Loucy (cell line): Measurements from ENCODE around the gene C15orf62.

Experiments used
- H2AFZ ChIP-seq: fragments of 200-600 bp; sonication (generic); 2 replicates; pipeline ENCODE4 v1.6.0; 2016; ENCODE audit warnings: antibody characterized with exemption, mild to moderate bottlenecking, low read length, moderate library complexity
- H3F3A ChIP-seq: fragments of 200-600 bp; 2 replicates; pipeline ENCODE4 v1.6.0; 2016; ENCODE audit warnings: antibody characterized with exemption, low read depth, mild to moderate bottlenecking
- H3K27me3 ChIP-seq: fragments of 200-600 bp; sonication (generic); 2 replicates; pipeline ENCODE4 v1.6.1; 2014; ENCODE audit warnings: low read length, mild to moderate bottlenecking; ENCODE audit not compliant: insufficient read depth, poor library complexity, severe bottlenecking
- H3K36me3 ChIP-seq: fragments of 200-600 bp; sonication (generic); 2 replicates; pipeline ENCODE4 v1.6.1; 2016; ENCODE audit warnings: low read length; ENCODE audit not compliant: insufficient read depth
- H3K4me1 ChIP-seq: fragments of 200-600 bp; sonication (generic); 2 replicates; pipeline ENCODE4 v1.5.1; 2014; ENCODE audit warnings: low read length, mild to moderate bottlenecking; ENCODE audit not compliant: insufficient read depth, poor library complexity, severe bottlenecking
- H3K4me2 ChIP-seq: fragments of 200-600 bp; sonication (generic); 2 replicates; pipeline ENCODE4 v1.6.0; 2014; ENCODE audit warnings: antibody characterized with exemption, low read length, low read depth, mild to moderate bottlenecking; ENCODE audit not compliant: poor library complexity, severe bottlenecking
- H3K4me3 ChIP-seq: fragments of 200-600 bp; sonication (generic); 2 replicates; pipeline ENCODE4 v1.5.1; 2014; ENCODE audit warnings: low read length, mild to moderate bottlenecking, mixed read lengths; ENCODE audit not compliant: poor library complexity, severe bottlenecking
- H3K79me2 ChIP-seq: fragments of 200-600 bp; sonication (generic); 2 replicates; pipeline ENCODE4 v1.6.1; 2014; ENCODE audit warnings: low read length; ENCODE audit not compliant: insufficient read depth
- H3K9ac ChIP-seq: fragments of 200-600 bp; sonication (generic); 2 replicates; pipeline ENCODE4 v1.6.0; 2014; ENCODE audit warnings: mild to moderate bottlenecking, low read depth, low read length, moderate library complexity; ENCODE audit not compliant: poor library complexity, severe bottlenecking
- H3K9me2 ChIP-seq: fragments of 200-600 bp; sonication (generic); replicated peaks from 2 replicates; pipeline ENCODE4 v1.6.1; 2016; ENCODE audit warnings: low read depth, low read length, mixed read lengths
- H3K9me3 ChIP-seq: fragments of 200-600 bp; sonication (generic); 2 replicates; pipeline ENCODE4 v1.6.1; 2014; ENCODE audit warnings: mild to moderate bottlenecking, antibody characterized with exemption, low read length, low read depth; ENCODE audit not compliant: insufficient read depth
- H4K20me1 ChIP-seq: fragments of 200-600 bp; sonication (generic); 2 replicates; pipeline ENCODE4 v1.6.0; 2014; ENCODE audit warnings: antibody characterized with exemption, low read length, mild to moderate bottlenecking; ENCODE audit not compliant: insufficient read depth, poor library complexity, severe bottlenecking
- EZH2phosphoT487 ChIP-seq: fragments of 200-600 bp; IDR thresholded peaks from 2 replicates; pipeline ENCODE4 v1.6.1; 2018; ENCODE audit warnings: antibody characterized with exemption, mild to moderate bottlenecking, moderate library complexity, borderline replicate concordance
- TF ChIP-seq, protein P1 (sequence below): fragments of 200-600 bp; sonication (generic); conservative IDR thresholded peaks from 2 replicates; pipeline ENCODE4 v1.5.1; 2014; ENCODE audit warnings: mild to moderate bottlenecking, antibody characterized with exemption, low read length

The C15orf62 gene

DNA sequence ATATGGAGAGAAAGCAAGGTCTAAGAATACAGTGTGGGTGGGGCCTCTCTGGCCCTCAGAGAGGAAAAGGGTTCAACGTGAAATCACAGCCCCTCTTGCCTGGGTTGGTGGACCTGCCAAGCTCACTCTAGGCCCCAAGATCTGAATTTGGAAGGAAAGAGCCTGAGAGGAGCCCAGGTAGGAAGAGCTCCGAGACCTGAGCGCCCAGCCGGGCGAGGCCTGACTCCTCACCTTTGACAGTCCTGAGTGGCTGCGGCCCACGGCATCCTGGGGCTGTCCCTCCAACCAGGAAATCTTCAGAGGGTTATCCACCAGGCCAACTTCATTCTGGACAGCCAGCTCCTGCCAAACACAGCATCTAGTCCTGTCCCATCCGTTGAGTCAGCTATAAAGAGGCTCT, 3.7 kb downstream of the C15orf62 start:
- Histone ChIP-seq H2AFZ (no peak overlapping the region), H4K20me1 (no peaks in the 10 kb centered on the region), H3K36me3 (peaks cover 19% of the 10 kb centered on the region), H3K9me2 (no peaks in the 10 kb centered on the region), H3K4me1 (peaks cover 35% of the 10 kb centered on the region), H3K9ac (no peak overlapping the region), H3K9me3 (no peaks in the 10 kb centered on the region), H3K79me2 (0 out of 2 replicates have a peak, but pooled peaks cover under 1% of the 10 kb centered on the region), H3F3A (peaks cover 13% of the 10 kb centered on the region), H3K4me3 (no peak overlapping the region), H3K27me3 (no peaks in the 10 kb centered on the region), H3K4me2 (no peak overlapping the region)
- no peak for TF ChIP-seq EZH2phosphoT487
- TF ChIP-seq, protein P1, sequence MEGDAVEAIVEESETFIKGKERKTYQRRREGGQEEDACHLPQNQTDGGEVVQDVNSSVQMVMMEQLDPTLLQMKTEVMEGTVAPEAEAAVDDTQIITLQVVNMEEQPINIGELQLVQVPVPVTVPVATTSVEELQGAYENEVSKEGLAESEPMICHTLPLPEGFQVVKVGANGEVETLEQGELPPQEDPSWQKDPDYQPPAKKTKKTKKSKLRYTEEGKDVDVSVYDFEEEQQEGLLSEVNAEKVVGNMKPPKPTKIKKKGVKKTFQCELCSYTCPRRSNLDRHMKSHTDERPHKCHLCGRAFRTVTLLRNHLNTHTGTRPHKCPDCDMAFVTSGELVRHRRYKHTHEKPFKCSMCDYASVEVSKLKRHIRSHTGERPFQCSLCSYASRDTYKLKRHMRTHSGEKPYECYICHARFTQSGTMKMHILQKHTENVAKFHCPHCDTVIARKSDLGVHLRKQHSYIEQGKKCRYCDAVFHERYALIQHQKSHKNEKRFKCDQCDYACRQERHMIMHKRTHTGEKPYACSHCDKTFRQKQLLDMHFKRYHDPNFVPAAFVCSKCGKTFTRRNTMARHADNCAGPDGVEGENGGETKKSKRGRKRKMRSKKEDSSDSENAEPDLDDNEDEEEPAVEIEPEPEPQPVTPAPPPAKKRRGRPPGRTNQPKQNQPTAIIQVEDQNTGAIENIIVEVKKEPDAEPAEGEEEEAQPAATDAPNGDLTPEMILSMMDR, result no peak

DNA sequence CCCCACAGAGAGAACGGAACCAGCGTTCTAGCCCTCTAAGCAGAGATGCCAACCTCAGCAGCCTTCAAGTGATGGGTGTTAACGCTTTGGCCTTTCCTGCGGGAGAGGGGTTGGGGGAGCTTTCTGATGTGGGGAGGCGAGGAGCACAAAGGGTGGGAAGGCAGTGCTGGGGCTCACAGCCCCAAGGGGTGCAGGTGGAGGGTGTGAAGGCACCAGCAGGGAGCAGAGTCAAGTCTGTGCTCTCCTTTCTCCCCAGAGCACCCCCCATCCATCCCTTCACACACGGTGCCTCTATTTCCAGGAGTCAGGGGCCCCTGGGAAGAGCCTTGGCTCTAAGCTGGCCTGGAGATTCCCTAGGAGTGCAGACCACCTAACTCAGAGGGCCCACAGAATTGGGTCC, 4.1 kb downstream of the C15orf62 start:
- Histone ChIP-seq H2AFZ (no peak overlapping the region), H3K36me3 (peaks cover 23% of the 10 kb centered on the region), H3K9ac (no peak overlapping the region), H3K79me2 (no peaks in the 10 kb centered on the region), H3K9me3 (no peaks in the 10 kb centered on the region), H3K4me3 (no peak overlapping the region), H3F3A (peaks cover 13% of the 10 kb centered on the region), H3K4me2 (no peak overlapping the region), H3K9me2 (no peaks in the 10 kb centered on the region), H4K20me1 (no peaks in the 10 kb centered on the region), H3K27me3 (no peaks in the 10 kb centered on the region), H3K4me1 (peaks cover 31% of the 10 kb centered on the region)
- no peak for TF ChIP-seq EZH2phosphoT487
- TF ChIP-seq, protein P1, result no peak

DNA sequence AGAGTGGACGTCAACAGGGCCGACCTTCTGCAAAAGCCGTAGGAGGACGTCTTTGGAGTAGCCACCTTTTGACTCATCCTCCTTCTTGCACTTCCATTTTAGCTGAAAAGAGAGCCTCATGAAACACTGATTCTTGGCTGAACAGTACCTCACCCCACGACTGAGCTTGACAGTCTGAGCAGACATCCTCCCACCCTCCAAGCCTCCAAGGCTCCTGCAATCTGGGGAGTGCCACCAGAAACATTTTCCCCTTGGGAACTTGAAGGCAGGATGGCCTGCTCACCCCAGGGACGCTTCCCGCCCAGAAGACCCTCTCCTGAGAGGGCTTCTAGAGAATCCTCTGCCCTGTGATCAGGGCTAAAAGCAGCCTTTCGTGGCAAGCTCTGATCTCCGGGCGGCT, 5.2 kb downstream of the C15orf62 start:
- TF ChIP-seq, protein P1, result no peak
- TF ChIP-seq EZH2phosphoT487, result no peak
- Histone ChIP-seq H3K9me3 (no peaks in the 10 kb centered on the region), H2AFZ (no peak overlapping the region), H3K79me2 (no peaks in the 10 kb centered on the region), H3K9me2 (no peaks in the 10 kb centered on the region), H3K27me3 (no peaks in the 10 kb centered on the region), H3K4me3 (no peak overlapping the region), H3K4me2 (no peak overlapping the region), H3K4me1 (peaks cover 21% of the 10 kb centered on the region), H3K9ac (no peak overlapping the region), H3K36me3 (peaks cover 29% of the 10 kb centered on the region), H4K20me1 (no peaks in the 10 kb centered on the region), H3F3A (peaks cover 3% of the 10 kb centered on the region; the same call in 1 of the 2 replicates)
